Neuronal stem cell (in vitro differentiated cells): Measurements from ENCODE around the gene CPLX4.
"Not testable (repeated sequence)": the region's sequence is repeated elsewhere in the genome, so short reads cannot be mapped to it uniquely, and the experiment has no call there.

Experiments used
- DNase-seq: peaks from one replicate; pipeline ENCODE4 v3.0.0-alpha.2; 2013; ENCODE audit warnings: low spot score
- H2AFZ ChIP-seq: one replicate; pipeline ENCODE4 v1.6.1; 2013; ENCODE audit warnings: mild to moderate bottlenecking, low read length, inconsistent platforms
- H2AK5ac ChIP-seq: 2 replicates; pipeline ENCODE4 v1.6.1; 2013; ENCODE audit warnings: low read depth, mild to moderate bottlenecking, inconsistent platforms, low read length, moderate library complexity, mixed read lengths
- H2BK120ac ChIP-seq: 2 replicates; pipeline ENCODE4 v1.6.1; 2013; ENCODE audit warnings: low read depth, mild to moderate bottlenecking, inconsistent platforms, low read length, moderate library complexity, mixed read lengths
- H2BK12ac ChIP-seq: one replicate; pipeline ENCODE4 v1.6.1; 2013; ENCODE audit warnings: low read length, inconsistent platforms
- H2BK15ac ChIP-seq: 2 replicates; pipeline ENCODE4 v1.6.1; 2013; ENCODE audit warnings: mild to moderate bottlenecking, low read length, inconsistent platforms, mixed read lengths
- H2BK5ac ChIP-seq: one replicate; pipeline ENCODE4 v1.6.1; 2013; ENCODE audit warnings: inconsistent platforms, mild to moderate bottlenecking, low read length, moderate library complexity
- H3K14ac ChIP-seq: one replicate; pipeline ENCODE4 v1.6.1; 2013; ENCODE audit warnings: low read length, inconsistent platforms
- H3K18ac ChIP-seq: 2 replicates; pipeline ENCODE4 v1.6.1; 2013; ENCODE audit warnings: low read length, inconsistent platforms
- H3K23ac ChIP-seq: 2 replicates; pipeline ENCODE4 v1.6.1; 2013; ENCODE audit warnings: low read depth, mild to moderate bottlenecking, mixed read lengths, low read length, inconsistent platforms; ENCODE audit not compliant: poor library complexity
- H3K27ac ChIP-seq: replicated peaks from 3 replicates; pipeline ENCODE4 v1.5.1; 2013; ENCODE audit warnings: low read length, inconsistent platforms
- H3K27me3 ChIP-seq, 3 experiments: 2 replicates each; pipeline ENCODE4 v1.6.1; 2013; ENCODE audit warnings: low read length in 3 of 3, mild to moderate bottlenecking in 2 of 3, inconsistent platforms in 1 of 3, low read depth in 1 of 3, mixed read lengths in 1 of 3, moderate library complexity in 1 of 3; ENCODE audit not compliant: control insufficient read depth in 3 of 3, insufficient read depth in 3 of 3
- H3K36me3 ChIP-seq, 2 donors: replicated peaks in 1 of 2; 2 replicates each; pipeline ENCODE4 v1.6.1; 2013; ENCODE audit warnings: low read length in 2 of 2; ENCODE audit not compliant: control insufficient read depth in 2 of 2, insufficient read depth in 2 of 2
- H3K4ac ChIP-seq: 2 replicates; pipeline ENCODE4 v1.6.1; 2013; ENCODE audit warnings: inconsistent platforms, mild to moderate bottlenecking, low read length, moderate library complexity
- H3K4me1 ChIP-seq, 2 donors: 1 replicate in 1 of 2; 2 replicates in 1 of 2; pipeline ENCODE4 v1.6.1; 2013; ENCODE audit warnings: low read length in 2 of 2, low read depth in 1 of 2; ENCODE audit not compliant: control insufficient read depth in 2 of 2, insufficient read depth in 1 of 2
- H3K4me2 ChIP-seq: one replicate; pipeline ENCODE4 v1.6.1; 2013; ENCODE audit warnings: mild to moderate bottlenecking, low read length, inconsistent platforms; ENCODE audit not compliant: insufficient read depth, poor library complexity, severe bottlenecking
- H3K4me3 ChIP-seq, 2 donors: 2 replicates each; pipeline ENCODE4 v1.5.1; 2013; ENCODE audit warnings: low read length in 2 of 2, mild to moderate bottlenecking in 2 of 2, inconsistent platforms in 1 of 2, moderate library complexity in 1 of 2
- H3K79me1 ChIP-seq: one replicate; pipeline ENCODE4 v1.6.1; 2013; ENCODE audit warnings: low read depth, mild to moderate bottlenecking, inconsistent platforms, low read length, moderate library complexity
- H3K9ac ChIP-seq: one replicate; pipeline ENCODE4 v1.6.1; 2013; ENCODE audit warnings: mild to moderate bottlenecking, low read depth, low read length, inconsistent platforms; ENCODE audit not compliant: poor library complexity
- H3K9me3 ChIP-seq, 2 donors: replicated peaks in 1 of 2; 2 replicates each; pipeline versions ENCODE3 to v1.6.1; 2013; ENCODE audit warnings: low read length in 2 of 2, mild to moderate bottlenecking in 2 of 2, inconsistent platforms in 1 of 2, low read depth in 1 of 2, mixed read lengths in 1 of 2, moderate library complexity in 1 of 2; ENCODE audit not compliant: control insufficient read depth in 2 of 2, insufficient read depth in 1 of 2
- H4K8ac ChIP-seq: one replicate; pipeline ENCODE4 v1.6.1; 2013; ENCODE audit warnings: low read depth, mild to moderate bottlenecking, inconsistent platforms, low read length, moderate library complexity
- H4K91ac ChIP-seq: one replicate; pipeline ENCODE4 v1.6.1; 2013; ENCODE audit warnings: low read length, low read depth, mild to moderate bottlenecking, inconsistent platforms; ENCODE audit not compliant: poor library complexity
- WGBS, 2 donors: extraction: QIAGEN DNeasy Blood & Tissue Kit; methylation state at CpG; one replicate each; pipeline ENCODE4 v1.1.7; 2013; ENCODE audit warnings: missing lambda C conversion rate in 2 of 2, mixed read lengths in 1 of 2; ENCODE audit not compliant: insufficient read length in 2 of 2, insufficient replicate concordance in 1 of 2; ENCODE audit errors: extremely low coverage in 2 of 2; 5-methylcytosine and 5-hydroxymethylcytosine counted together

The CPLX4 gene

DNA sequence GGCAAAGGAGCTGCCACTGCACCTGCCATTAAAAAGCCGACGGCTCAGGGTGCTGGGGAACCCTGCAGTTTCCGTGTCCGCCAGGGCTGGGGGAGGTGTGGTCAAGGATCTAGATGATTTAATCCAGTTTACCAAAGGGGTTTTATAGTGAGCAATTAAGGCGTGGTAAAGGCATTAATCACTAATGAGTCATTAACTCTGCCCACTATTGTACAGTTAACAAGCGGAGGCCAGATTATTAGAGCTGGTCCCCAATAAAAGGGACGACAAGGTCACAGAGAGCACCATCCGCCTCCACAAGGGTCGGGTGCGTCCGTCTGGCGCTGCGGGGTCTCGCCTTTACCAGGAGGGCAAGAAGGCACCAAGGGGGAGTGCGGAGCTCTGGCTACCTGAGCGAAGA lies 54.8 kb downstream of the CPLX4 start:
- H2AK5ac ChIP-seq, result no peak overlapping the region
- H2AFZ ChIP-seq, result no peak overlapping the region
- peaks cover 3 to 63% (median 51%) of the 10 kb centered on the region in 3 experiments for H3K27me3 ChIP-seq
- H3K79me1 ChIP-seq, result no peaks in the 10 kb centered on the region
- H3K36me3 ChIP-seq, result peaks cover 0 to 16% of the 10 kb centered on the region in 2 donors
- no CpG with 5 or more reads among the region's 16 CpGs for WGBS, 2 donors
- H4K8ac ChIP-seq, result no peak overlapping the region
- H3K23ac ChIP-seq, result no peak overlapping the region
- no peak overlapping the region for H2BK120ac ChIP-seq
- no peak overlapping the region for H3K27ac ChIP-seq
- H3K4ac ChIP-seq, result no peak overlapping the region
- peaks cover 9 to 22% of the 10 kb centered on the region in 2 donors for H3K9me3 ChIP-seq
- H3K4me2 ChIP-seq, result no peak overlapping the region
- H3K14ac ChIP-seq, result no peak overlapping the region
- no peak overlapping the region for H3K9ac ChIP-seq
- H3K4me3 ChIP-seq, result no peak overlapping the region
- no peak for DNase-seq
- H2BK12ac ChIP-seq, result no peak overlapping the region
- no peak overlapping the region for H4K91ac ChIP-seq
- peaks cover 0 to 16% of the 10 kb centered on the region in 2 donors for H3K4me1 ChIP-seq
- no peak overlapping the region for H2BK5ac ChIP-seq
- H3K18ac ChIP-seq, result peak overlapping the region; percentile 62
- H2BK15ac ChIP-seq, result no peak overlapping the region

DNA sequence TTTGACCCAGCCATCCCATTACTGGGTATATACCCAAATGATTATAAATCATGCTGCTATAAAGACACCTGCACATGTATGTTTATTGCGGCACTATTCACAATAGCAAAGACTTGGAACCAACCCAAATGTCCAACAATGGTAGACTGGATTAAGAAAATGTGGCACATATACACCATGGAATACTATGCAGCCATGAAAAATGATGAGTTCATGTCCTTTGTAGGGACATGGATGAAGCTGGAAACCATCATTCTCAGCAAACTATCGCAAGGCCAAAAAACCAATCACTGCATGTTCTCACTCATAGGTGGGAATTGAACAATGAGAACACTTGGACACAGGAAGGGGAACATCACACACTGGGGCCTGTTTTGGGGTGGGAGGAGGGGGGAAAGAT lies 56.2 kb downstream of the CPLX4 start:
- not testable (repeated sequence) for H3K23ac ChIP-seq, H3K9ac ChIP-seq, H2BK12ac ChIP-seq, H3K79me1 ChIP-seq, H2BK15ac ChIP-seq, DNase-seq, H3K36me3 ChIP-seq, H2AK5ac ChIP-seq, H3K18ac ChIP-seq, H2AFZ ChIP-seq, H3K4me3 ChIP-seq, H3K14ac ChIP-seq, H4K91ac ChIP-seq, H3K4me2 ChIP-seq, H2BK120ac ChIP-seq, H2BK5ac ChIP-seq, H4K8ac ChIP-seq, H3K9me3 ChIP-seq, H3K4ac ChIP-seq, H3K27ac ChIP-seq
- peaks cover 0 to 16% of the 10 kb centered on the region in 2 donors for H3K4me1 ChIP-seq
- WGBS, 2 donors, result no CpG with 5 or more reads among the region's 2 CpGs
- peaks cover 3 to 49% (median 38%) of the 10 kb centered on the region in 3 experiments for H3K27me3 ChIP-seq

DNA sequence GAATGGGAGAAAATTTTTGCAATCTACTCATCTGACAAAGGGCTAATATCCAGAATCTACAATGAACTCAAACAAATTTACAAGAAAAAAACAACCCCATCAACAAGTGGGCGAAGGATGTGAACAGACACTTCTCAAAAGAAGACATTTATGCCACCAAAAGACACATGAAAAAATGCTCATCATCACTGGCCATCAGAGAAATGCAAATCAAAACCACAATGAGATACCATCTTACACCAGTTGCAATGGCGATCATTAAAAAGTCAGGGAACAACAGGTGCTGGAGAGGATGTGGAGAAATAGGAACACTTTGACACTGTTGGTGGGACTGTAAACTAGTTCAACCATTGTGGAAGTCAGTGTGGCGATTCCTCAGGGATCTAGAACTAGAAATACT lies 56.6 kb downstream of the CPLX4 start:
- not testable (repeated sequence) for H2AK5ac ChIP-seq, H2BK5ac ChIP-seq, H3K27ac ChIP-seq, H2AFZ ChIP-seq, H3K4ac ChIP-seq, H2BK120ac ChIP-seq, H3K4me3 ChIP-seq, DNase-seq, H3K14ac ChIP-seq, H4K91ac ChIP-seq, H3K36me3 ChIP-seq, H3K79me1 ChIP-seq, H3K23ac ChIP-seq, H4K8ac ChIP-seq, H3K18ac ChIP-seq, H2BK12ac ChIP-seq, H3K9me3 ChIP-seq, H3K9ac ChIP-seq, H2BK15ac ChIP-seq, H3K4me2 ChIP-seq
- no CpG with 5 or more reads among the region's 3 CpGs for WGBS, 2 donors
- H3K4me1 ChIP-seq, result peaks cover 0 to 16% of the 10 kb centered on the region in 2 donors
- H3K27me3 ChIP-seq, result peaks cover 3 to 45% (median 34%) of the 10 kb centered on the region in 3 experiments

DNA sequence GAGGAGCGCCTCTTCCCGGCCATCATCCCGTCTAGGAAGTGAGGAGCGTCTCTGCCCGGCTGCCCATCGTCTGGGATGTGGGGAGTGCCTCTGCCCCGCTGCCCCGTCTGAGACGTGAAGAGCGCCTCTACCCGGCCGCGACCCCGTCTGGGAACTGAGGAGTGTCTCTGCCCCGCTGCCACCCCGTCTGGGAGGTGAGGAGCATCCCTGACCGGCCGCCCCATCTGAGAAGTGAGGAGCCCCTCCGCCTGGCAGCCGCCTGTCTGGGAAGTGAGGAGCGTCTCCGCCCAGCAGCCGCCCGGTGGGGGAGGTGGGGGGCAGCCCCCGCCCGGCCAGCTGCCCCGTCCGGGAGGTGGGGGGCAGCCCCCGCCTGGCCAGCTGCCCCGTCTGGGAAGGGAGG lies 63.0 kb downstream of the CPLX4 start:
- not testable (repeated sequence) for H3K23ac ChIP-seq, H2AFZ ChIP-seq, H3K9me3 ChIP-seq, H2AK5ac ChIP-seq, H3K27me3 ChIP-seq, H2BK12ac ChIP-seq, H3K36me3 ChIP-seq, H3K9ac ChIP-seq, H3K27ac ChIP-seq, H3K79me1 ChIP-seq, H3K14ac ChIP-seq, H2BK5ac ChIP-seq, H2BK120ac ChIP-seq, H3K4me1 ChIP-seq, H3K4me3 ChIP-seq, H3K4me2 ChIP-seq, DNase-seq, H4K91ac ChIP-seq, H3K4ac ChIP-seq, H3K18ac ChIP-seq, H4K8ac ChIP-seq, H2BK15ac ChIP-seq
- WGBS, 2 donors, result no CpG with 5 or more reads among the region's 30 CpGs
